ENCODE data around the gene HS3ST5.
"Not testable (repeated sequence)": the region's sequence is repeated elsewhere in the genome, so short reads cannot be mapped to it uniquely, and the experiment has no call there.

The HS3ST5 gene

GRCh38 chr6:114033606-114034005 is 309.2 kb downstream of the HS3ST5 start:
- DNase-seq: no peak

- no peak for DNase-seq
These were observed 310.1 kb downstream of the HS3ST5 start for GRCh38 chr6:114032721-114033120.

GRCh38 chr6:114030767-114031166 is 312.1 kb downstream of the HS3ST5 start:
- DNase-seq: no peak

GRCh38 chr6:114024746-114025145 is 318.1 kb downstream of the HS3ST5 start:
- no peak for DNase-seq

GRCh38 chr6:114020196-114020595 is 322.6 kb downstream of the HS3ST5 start:
- DNase-seq: no peak

- not testable (repeated sequence) for DNase-seq
These were observed 325.7 kb downstream of the HS3ST5 start for GRCh38 chr6:114017146-114017545.

GRCh38 chr6:114014106-114014505 is 328.7 kb downstream of the HS3ST5 start:
- not testable (repeated sequence) for DNase-seq

- DNase-seq: not testable (repeated sequence)
These were observed 331.3 kb downstream of the HS3ST5 start for GRCh38 chr6:114011486-114011885.

- DNase-seq: no peak
These were observed 332.3 kb downstream of the HS3ST5 start for GRCh38 chr6:114010540-114010939.

GRCh38 chr6:114009192-114009591 is 333.6 kb downstream of the HS3ST5 start:
- no peak for DNase-seq

GRCh38 chr6:114008331-114008730 is 334.5 kb downstream of the HS3ST5 start:
- no peak for DNase-seq

- no peak for DNase-seq
These were observed 335.3 kb downstream of the HS3ST5 start for GRCh38 chr6:114007516-114007915.
